Ascending aorta (tissue), 2 donors: Measurements from ENCODE around the gene MPRIP. TPM values are rescaled to one million over a fixed set of nuclear protein-coding genes. Genes with fewer than 3 reads are reported as not detected.

Source experiments
- DNase-seq, 2 donors: peaks; one replicate each; pipeline ENCODE4 v3.0.0-alpha.2; 2019; ENCODE audit warnings: low spot score in 2 of 2
- H3K27ac ChIP-seq, 2 donors: fragments of 200-600 bp; sonication (generic); one replicate each; pipeline ENCODE4 v1.5.1; 2016 to 2017; ENCODE audit warnings: mild to moderate bottlenecking in 1 of 2
- H3K27me3 ChIP-seq: fragments of 200-600 bp; sonication (generic); one replicate; pipeline ENCODE4 v1.5.1; 2017
- H3K36me3 ChIP-seq, 2 donors: fragments of 200-600 bp; sonication (generic); one replicate each; pipeline ENCODE4 v1.5.1; 2016
- H3K4me1 ChIP-seq, 2 donors: fragments of 200-600 bp; sonication (generic); one replicate each; pipeline ENCODE4 v1.5.1; 2016 to 2017; ENCODE audit warnings: mild to moderate bottlenecking in 1 of 2
- H3K4me3 ChIP-seq, 2 donors: fragments of 200-600 bp; sonication (generic); one replicate each; pipeline ENCODE4 v1.5.1; 2016 to 2017; ENCODE audit warnings: mild to moderate bottlenecking in 1 of 2
- H3K9me3 ChIP-seq, 2 donors: fragments of 200-600 bp; sonication (generic); one replicate each; pipeline ENCODE4 v1.5.1; 2016
- intact Hi-C: fragments of 100-400 bp; cut with DNase I; formaldehyde crosslinking; loops from one replicate; pipeline ENCODE4 v1.15.1; 2023
- total RNA-seq: library from RNA; depleted of rRNA; stranded (reverse); fragments of >200 nt; gene quantifications from one replicate; pipeline ENCODE4 v1.1.0, GENCODE V29; 2016
- TF ChIP-seq, protein P1 (sequence below), 3 experiments: fragments of 200-600 bp in 2 of 3; fragments of 450-650 bp in 1 of 3; sonication (generic) in 2 of 3; IDR thresholded peaks; one replicate each; pipeline ENCODE4 v1.5.1; 2016 to 2019; ENCODE audit warnings: antibody characterized with exemption in 3 of 3, mild to moderate bottlenecking in 1 of 3, moderate library complexity in 1 of 3

Gene MPRIP
- total RNA-seq, 1 donor from 2014 or later: 246 TPM

DNA sequence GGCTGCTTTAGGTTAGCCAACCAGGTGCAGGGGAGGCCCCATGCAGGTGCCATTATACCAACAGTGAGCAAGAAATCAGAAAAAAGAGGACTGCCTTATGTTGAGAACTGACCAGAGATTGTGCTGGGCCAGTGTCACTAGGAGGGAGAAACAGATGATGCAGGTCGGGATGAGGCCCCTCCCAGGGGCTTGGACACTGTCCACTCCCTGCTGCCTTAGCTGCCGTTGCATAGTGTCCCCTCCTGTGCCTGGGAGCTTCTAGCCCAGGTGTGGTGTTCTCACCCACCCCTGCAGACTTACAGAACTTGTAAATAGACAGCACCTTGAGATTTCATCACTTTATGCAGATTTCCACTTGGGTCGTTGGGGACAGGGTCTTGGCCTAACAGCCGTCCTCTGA is 127.1 kb downstream of the MPRIP start:
- H3K36me3 ChIP-seq: peaks cover 71 to 87% of the 10 kb centered on the region in 2 donors
- TF ChIP-seq, protein P1, sequence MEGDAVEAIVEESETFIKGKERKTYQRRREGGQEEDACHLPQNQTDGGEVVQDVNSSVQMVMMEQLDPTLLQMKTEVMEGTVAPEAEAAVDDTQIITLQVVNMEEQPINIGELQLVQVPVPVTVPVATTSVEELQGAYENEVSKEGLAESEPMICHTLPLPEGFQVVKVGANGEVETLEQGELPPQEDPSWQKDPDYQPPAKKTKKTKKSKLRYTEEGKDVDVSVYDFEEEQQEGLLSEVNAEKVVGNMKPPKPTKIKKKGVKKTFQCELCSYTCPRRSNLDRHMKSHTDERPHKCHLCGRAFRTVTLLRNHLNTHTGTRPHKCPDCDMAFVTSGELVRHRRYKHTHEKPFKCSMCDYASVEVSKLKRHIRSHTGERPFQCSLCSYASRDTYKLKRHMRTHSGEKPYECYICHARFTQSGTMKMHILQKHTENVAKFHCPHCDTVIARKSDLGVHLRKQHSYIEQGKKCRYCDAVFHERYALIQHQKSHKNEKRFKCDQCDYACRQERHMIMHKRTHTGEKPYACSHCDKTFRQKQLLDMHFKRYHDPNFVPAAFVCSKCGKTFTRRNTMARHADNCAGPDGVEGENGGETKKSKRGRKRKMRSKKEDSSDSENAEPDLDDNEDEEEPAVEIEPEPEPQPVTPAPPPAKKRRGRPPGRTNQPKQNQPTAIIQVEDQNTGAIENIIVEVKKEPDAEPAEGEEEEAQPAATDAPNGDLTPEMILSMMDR (IDR thresholded peaks at IDR 0.05): no peak

DNA sequence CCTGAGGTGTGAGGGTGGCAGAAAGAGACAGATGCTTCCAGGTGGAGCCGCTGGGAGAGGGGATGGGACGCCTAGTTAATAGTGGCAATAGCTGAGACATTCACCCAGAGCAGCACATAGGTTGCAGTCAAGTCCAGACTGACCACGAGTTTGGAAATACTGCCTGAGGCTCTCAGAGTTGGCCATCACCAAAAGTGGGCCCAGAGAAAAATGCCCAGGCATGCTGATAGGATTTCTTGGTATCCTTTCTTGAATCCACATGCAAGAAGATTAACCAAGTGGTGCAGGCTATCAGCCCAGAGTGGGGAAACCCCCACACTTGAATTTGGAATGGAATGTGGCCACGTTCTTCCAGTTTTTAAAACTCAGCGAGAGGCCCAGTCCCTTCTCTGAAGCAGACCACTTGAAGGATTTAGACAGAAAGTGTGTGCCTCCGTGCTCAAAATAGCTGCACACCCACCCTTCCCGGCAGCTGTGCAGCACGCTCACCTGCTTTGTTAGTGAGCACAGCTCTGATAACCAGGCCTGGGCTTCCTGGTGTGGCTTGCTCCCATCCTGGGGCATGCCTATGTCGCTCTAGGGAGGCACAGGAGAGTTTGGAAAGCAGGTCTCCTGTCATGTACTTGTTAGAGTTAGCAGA is 128.2 kb downstream of the MPRIP start:
- H3K27ac ChIP-seq: no peak overlapping the region
- DNase-seq: no peak
- intact Hi-C loops: no loop called here
- TF ChIP-seq, protein P1 (IDR thresholded peaks at IDR 0.05): no peak
- H3K36me3 ChIP-seq: peaks cover 69 to 87% of the 10 kb centered on the region in 2 donors
- no peaks in the 10 kb centered on the region for H3K9me3 ChIP-seq
- no peak overlapping the region for H3K4me3 ChIP-seq
- no peaks in the 10 kb centered on the region for H3K27me3 ChIP-seq
- no peaks in the 10 kb centered on the region for H3K4me1 ChIP-seq

More for the DNA sequence above, 127.1 kb downstream of the MPRIP start:
- Histone ChIP-seq H3K4me1 (no peaks in the 10 kb centered on the region), H3K27ac (no peak overlapping the region), H3K4me3 (no peak overlapping the region), H3K27me3 (no peaks in the 10 kb centered on the region), H3K9me3 (no peaks in the 10 kb centered on the region)
- intact Hi-C loops: no loop called here
- DNase-seq: no peak

DNA sequence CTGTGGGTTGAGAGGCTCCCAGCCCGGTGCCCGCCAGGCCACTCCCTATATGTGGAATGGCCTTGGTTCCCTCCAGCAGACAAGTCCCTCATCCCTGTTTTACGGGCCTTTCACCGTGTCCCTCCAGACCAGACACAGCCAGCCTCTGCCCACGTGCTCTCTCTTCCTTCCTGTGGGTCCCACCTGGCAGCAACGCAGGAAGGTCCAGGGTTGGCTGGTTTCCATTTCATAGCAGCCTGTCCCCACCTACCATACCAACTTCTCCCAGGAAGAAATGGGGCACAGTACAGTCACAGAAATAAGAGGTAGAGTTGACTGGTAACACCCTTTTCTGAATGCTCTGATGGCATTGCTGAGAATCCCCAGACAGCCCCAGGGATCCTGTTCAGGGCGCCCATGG is 128.9 kb downstream of the MPRIP start:
- no peak for DNase-seq
- no peak overlapping the region for H3K27ac ChIP-seq
- intact Hi-C loops: no loop called here
- no peaks in the 10 kb centered on the region for H3K4me1 ChIP-seq
- peaks cover 69 to 87% of the 10 kb centered on the region in 2 donors for H3K36me3 ChIP-seq
- H3K4me3 ChIP-seq: no peak overlapping the region
- H3K27me3 ChIP-seq: no peaks in the 10 kb centered on the region
- TF ChIP-seq, protein P1 (IDR thresholded peaks at IDR 0.05): no peak
- no peaks in the 10 kb centered on the region for H3K9me3 ChIP-seq

DNA sequence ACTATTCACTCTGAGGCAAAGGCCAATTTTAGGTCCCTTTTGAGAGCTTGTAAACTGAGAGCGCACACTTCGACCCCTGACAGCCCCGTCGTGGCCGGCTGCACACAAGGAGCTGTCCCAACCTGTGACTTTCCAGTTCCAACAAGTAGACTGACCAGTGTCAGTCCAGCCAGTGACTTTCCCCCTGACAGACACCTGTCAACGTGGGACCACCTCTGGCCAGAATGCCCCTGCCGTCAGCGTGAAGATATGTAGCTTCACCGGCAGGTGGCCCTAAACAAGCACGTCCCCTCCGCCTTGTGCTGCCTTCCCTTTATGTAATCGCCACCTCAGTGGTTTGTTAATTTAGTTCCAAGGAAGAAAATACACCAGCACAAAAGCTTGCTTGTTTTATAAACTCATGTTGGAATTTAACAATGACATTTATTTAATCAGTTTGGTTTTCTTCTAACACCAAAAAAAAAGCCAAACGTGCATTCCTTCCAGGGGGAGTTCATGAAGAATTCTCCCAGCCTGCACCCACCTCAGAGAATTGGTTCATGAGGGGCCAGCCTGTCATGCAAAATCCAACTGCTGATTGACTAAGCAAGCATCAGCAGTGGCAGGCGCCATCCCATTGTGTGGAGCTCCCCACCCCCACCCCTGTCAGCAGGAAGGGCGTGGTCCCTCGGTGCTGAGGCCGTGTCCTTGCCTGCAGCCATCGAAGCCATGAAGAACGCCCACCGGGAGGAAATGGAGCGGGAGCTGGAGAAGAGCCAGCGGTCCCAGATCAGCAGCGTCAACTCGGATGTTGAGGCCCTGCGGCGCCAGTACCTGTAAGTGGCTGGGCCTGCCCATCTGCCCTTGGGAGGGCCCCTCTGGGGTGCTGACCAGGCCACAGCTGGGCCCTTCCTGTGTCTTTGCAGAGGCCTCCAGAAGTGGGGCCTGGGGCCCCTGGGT is 130.0 kb downstream of the MPRIP start:
- H3K4me1 ChIP-seq: no peaks in the 10 kb centered on the region
- H3K4me3 ChIP-seq: no peak overlapping the region
- H3K36me3 ChIP-seq: peaks cover 69 to 87% of the 10 kb centered on the region in 2 donors
- no peaks in the 10 kb centered on the region for H3K9me3 ChIP-seq
- TF ChIP-seq, protein P1 (IDR thresholded peaks at IDR 0.05): no peak
- no peaks in the 10 kb centered on the region for H3K27me3 ChIP-seq
- no peak overlapping the region for H3K27ac ChIP-seq
- intact Hi-C loops: no loop called here
- DNase-seq: no peak

DNA sequence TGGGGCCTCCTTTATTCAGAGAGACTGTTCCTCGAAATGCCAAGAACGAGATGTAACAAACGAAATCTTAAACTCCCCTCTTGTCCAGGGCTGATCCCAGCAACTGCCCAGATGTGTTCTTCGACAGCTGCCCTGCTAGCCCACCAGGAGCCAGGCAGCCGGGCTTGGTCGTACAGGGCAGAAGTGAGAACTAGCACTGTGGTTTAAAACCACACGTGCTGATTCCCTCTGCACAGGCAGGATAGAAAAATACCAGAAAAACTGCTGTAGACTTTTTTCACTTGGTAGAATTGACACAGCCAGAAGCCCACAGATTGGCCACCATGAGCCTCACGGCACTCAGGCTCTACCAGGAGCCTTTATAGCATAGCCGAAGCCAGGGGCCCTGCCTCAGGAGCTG is 130.7 kb downstream of the MPRIP start:
- no peak for DNase-seq
- no peaks in the 10 kb centered on the region for H3K9me3 ChIP-seq
- no peak overlapping the region for H3K4me3 ChIP-seq
- TF ChIP-seq, protein P1 (IDR thresholded peaks at IDR 0.05): no peak
- H3K27me3 ChIP-seq: no peaks in the 10 kb centered on the region
- intact Hi-C loops: no loop called here
- H3K36me3 ChIP-seq: peaks cover 70 to 87% of the 10 kb centered on the region in 2 donors
- H3K4me1 ChIP-seq: no peaks in the 10 kb centered on the region
- no peak overlapping the region for H3K27ac ChIP-seq
